ENCODE measurements around the gene PGM5. TPM values are rescaled to one million over a fixed set of nuclear protein-coding genes. Genes with fewer than 3 reads are reported as not detected.
A peak's percentile ranks its signal among the peaks of the same experiment; 100 is the strongest.

Gene PGM5
- total RNA-seq, 1 donor from 2014 or later, result 0.79 TPM

DNA sequence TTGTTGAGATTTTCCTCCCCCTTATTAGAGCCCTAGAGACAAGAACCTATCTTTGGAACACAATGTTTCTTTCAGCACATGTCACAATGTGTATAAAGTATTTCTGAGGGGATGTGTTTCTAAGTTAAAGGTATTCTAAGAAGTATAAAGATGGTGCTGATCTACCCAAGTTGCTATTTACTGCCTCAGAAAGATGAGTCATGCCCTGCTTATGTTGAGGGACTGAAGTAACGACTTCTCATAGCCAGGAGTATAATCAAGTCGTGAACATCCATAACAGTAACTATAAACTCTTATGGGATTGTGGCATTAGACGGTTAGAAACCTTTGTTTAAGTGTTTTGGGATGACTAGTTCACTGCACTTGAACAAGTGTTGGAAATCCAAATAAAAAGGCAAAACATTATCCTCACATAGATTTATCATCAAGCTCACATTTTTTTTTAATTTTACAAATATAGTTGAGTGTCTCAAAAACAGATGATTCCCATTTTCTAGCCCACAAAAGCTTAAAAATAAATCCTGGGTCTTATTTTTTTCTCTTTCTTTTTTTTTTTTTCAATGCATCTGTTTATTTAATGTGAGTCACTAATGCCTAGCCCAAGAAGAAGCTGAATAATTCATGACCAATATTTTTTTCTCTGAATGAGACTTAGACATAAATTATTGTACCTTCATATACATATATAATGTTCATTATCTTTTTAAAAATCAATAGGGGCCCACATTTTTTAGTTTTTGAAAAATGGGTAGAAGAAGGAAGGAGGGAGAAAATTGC, 196.5 kb downstream of the PGM5 start:
- no peak for DNase-seq (ENCODE audit: low read depth)
- no peaks in the 10 kb centered on the region for H3K36me3 ChIP-seq (ENCODE audit: control insufficient read depth, insufficient read depth, low read length)
- H3K4me3 ChIP-seq (ENCODE audit: low read depth, low read length), result no peak overlapping the region
- no peaks in the 10 kb centered on the region for H3K27me3 ChIP-seq (ENCODE audit: control insufficient read depth, insufficient read depth, low read length)
- TF ChIP-seq, protein P1, sequence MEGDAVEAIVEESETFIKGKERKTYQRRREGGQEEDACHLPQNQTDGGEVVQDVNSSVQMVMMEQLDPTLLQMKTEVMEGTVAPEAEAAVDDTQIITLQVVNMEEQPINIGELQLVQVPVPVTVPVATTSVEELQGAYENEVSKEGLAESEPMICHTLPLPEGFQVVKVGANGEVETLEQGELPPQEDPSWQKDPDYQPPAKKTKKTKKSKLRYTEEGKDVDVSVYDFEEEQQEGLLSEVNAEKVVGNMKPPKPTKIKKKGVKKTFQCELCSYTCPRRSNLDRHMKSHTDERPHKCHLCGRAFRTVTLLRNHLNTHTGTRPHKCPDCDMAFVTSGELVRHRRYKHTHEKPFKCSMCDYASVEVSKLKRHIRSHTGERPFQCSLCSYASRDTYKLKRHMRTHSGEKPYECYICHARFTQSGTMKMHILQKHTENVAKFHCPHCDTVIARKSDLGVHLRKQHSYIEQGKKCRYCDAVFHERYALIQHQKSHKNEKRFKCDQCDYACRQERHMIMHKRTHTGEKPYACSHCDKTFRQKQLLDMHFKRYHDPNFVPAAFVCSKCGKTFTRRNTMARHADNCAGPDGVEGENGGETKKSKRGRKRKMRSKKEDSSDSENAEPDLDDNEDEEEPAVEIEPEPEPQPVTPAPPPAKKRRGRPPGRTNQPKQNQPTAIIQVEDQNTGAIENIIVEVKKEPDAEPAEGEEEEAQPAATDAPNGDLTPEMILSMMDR (IDR thresholded peaks at IDR 0.05; ENCODE audit: insufficient read depth, low read length, poor library complexity, severe bottlenecking), result no peak

DNA sequence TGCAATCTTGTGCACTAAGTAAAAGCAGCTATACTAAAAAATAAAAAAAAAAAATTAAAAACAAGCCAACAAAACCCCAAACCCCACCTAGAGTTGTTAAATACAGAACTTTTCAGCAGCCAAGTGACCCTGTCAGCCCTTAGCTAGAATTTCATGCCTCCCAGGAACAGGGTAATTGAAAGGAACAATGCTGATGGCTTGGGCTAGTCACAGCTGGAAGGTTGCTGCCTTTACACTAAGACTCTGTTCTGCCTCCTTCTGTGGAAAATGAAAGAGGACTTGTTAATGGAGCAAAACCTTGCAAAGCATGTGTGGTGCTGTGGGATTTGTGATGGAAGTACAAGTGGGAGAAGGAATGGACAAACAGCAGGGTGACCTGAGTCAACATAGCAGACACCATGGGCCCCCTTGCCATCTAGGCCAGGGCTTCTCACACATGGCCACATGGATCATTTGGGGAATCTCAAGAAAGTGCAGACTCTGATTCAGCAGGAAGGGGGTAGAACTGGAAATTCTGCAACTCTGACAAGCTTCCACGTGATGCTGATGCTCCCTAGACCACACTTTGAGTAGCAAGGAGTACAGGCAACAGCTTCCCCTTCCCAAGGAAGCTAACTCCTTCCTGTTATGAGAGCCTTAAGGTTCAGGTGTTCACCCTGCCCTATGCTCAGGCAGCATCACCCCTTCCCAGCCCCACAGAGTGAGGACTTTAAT, 199.2 kb downstream of the PGM5 start:
- no peak for DNase-seq (ENCODE audit: low read depth)
- H3K4me3 ChIP-seq (ENCODE audit: low read depth, low read length), result no peak overlapping the region

DNA sequence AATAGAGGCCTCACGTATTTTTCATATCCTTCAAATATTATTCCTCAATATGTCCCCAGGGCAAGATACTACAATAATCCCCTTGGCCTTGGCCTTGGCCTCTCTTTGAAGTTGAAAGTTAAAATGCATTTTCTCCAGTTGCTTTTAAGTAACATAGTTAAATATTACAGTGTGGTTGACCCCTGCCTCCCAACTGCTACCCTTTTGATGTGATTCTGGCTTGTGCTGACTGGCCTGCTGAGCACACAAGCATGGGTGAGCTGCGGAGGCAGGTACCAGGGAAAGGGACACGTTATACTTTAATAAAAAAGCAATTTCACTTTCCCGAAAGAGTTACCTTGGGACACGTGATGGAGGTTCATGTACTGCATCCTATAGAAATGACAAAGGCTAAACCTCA, 202.1 kb downstream of the PGM5 start:
- H3K36me3 ChIP-seq (ENCODE audit: control insufficient read depth, insufficient read depth, low read length), result no peaks in the 10 kb centered on the region

More for the DNA sequence above, 199.2 kb downstream of the PGM5 start:
- no peaks in the 10 kb centered on the region for H3K27me3 ChIP-seq (ENCODE audit: control insufficient read depth, insufficient read depth, low read length)
- TF ChIP-seq, protein P1 (IDR thresholded peaks at IDR 0.05; ENCODE audit: insufficient read depth, low read length, poor library complexity, severe bottlenecking), result no peak
- H3K36me3 ChIP-seq (ENCODE audit: control insufficient read depth, insufficient read depth, low read length), result no peaks in the 10 kb centered on the region

DNA sequence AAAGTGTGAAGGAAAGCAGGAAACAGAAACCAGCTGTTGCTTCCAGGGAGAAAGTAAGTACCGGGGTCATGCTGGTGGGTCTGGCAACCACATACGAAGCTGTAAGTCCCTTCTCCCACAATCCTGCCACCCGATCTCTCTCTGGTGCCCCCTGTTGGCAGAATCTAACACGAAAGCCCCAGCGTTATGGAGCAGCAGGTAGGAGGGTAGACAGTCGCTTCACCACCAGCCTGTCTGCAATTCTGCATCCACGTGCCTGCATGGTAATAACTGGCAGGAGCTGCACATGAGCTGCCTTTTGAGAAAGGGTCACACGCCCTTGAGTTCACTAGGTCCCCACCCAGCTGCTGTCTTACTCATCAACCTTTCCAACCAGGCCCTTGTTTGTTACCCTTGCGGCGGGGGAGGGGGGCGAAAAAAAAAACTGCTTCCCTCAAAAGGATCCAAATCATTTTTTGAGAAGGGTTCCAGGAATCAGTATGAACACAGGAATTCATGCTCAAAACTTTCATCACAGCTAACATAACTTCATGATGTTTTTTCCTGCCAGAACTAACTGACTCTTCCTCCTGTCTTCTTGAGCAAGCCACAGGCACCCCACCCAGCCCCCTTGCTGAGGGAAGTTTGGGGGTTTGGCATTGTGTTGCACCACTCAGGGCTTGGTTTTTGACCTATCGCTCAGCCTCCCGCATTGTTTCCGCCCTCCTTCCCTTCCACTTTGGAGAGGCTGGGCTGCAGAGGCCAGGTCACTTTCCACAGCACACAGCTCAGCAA, 203.8 kb downstream of the PGM5 start:
- Histone ChIP-seq H3K27me3 (ENCODE audit: control insufficient read depth, insufficient read depth, low read length) (no peaks in the 10 kb centered on the region), H3K4me3 (ENCODE audit: low read depth, low read length) (no peak overlapping the region), H3K36me3 (ENCODE audit: control insufficient read depth, insufficient read depth, low read length) (no peaks in the 10 kb centered on the region)
- TF ChIP-seq, protein P1 (IDR thresholded peaks at IDR 0.05; ENCODE audit: insufficient read depth, low read length, poor library complexity, severe bottlenecking), result peak; percentile 32
- DNase-seq (ENCODE audit: low read depth), result no peak

More for the DNA sequence above, 202.1 kb downstream of the PGM5 start:
- no peak for DNase-seq (ENCODE audit: low read depth)
- Histone ChIP-seq H3K27me3 (ENCODE audit: control insufficient read depth, insufficient read depth, low read length) (no peaks in the 10 kb centered on the region), H3K4me3 (ENCODE audit: low read depth, low read length) (no peak overlapping the region)
- TF ChIP-seq, protein P1 (IDR thresholded peaks at IDR 0.05; ENCODE audit: insufficient read depth, low read length, poor library complexity, severe bottlenecking), result no peak

DNA sequence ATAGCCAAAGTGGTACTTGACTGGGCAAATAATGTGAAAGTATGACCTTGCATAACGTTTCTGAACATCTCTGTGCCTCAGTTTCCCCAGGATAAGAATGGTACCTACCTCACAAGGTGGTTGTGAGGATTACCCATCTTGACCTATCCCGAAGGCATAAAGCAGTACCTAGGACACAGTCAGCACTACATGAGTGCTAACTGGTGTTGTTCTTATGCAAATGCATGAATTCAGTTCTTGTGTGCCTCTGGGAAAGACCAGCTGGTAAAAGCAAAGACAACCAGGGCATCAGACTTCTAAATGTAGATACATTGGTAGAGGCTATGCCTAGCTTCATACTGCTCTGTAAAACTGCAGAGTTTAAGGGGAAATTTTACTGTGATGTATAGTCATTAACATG, 206.1 kb downstream of the PGM5 start:
- TF ChIP-seq, protein P1 (IDR thresholded peaks at IDR 0.05; ENCODE audit: insufficient read depth, low read length, poor library complexity, severe bottlenecking), result no peak
- no peak overlapping the region for H3K4me3 ChIP-seq (ENCODE audit: low read depth, low read length)
- H3K36me3 ChIP-seq (ENCODE audit: control insufficient read depth, insufficient read depth, low read length), result no peaks in the 10 kb centered on the region
- DNase-seq (ENCODE audit: low read depth), result no peak
- no peaks in the 10 kb centered on the region for H3K27me3 ChIP-seq (ENCODE audit: control insufficient read depth, insufficient read depth, low read length)

Measured in kidney epithelial cell (primary cell).